Measurements from ENCODE around the gene ELL2. TPM values are rescaled to one million over a fixed set of nuclear protein-coding genes. Genes with fewer than 3 reads are reported as not detected.

The ELL2 gene
- total and polyA plus RNA-seq, 2 of the 13 experiments (the other 11 are each of a cell fraction or from before 2014, with no cell fraction given): 78.9 to 97.1 TPM

DNA sequence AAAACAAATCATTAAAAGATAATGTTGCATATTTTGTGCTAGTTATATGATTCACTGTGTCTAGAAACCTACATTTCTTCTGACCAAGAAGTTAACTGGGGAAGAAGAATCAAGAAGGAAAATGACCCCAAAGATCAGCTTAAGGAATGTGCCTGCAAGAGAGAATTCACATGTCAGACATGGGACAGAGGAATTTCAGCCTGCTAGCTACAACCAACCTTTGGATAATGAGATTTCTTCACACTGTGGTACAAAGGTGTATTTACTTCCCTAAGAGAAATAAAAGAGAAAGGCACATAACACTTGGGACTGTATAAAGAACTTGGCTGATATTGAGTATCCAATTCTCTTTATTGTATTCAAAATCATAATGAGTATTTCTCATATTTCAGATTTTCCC lies 39.6 kb upstream of the ELL2 start (continued):
- TF ChIP-seq, protein P1, sequence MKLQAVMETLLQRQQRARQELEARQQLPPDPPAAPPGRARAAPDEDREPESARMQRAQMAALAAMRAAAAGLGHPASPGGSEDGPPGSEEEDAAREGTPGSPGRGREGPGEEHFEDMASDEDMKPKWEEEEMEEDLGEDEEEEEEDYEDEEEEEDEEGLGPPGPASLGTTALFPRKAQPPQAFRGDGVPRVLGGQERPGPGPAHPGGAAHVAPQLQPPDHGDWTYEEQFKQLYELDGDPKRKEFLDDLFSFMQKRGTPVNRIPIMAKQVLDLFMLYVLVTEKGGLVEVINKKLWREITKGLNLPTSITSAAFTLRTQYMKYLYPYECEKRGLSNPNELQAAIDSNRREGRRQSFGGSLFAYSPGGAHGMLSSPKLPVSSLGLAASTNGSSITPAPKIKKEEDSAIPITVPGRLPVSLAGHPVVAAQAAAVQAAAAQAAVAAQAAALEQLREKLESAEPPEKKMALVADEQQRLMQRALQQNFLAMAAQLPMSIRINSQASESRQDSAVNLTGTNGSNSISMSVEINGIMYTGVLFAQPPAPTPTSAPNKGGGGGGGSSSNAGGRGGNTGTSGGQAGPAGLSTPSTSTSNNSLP (IDR thresholded peaks at IDR 0.05; ENCODE audit: low read depth, low read length): peak; percentile 78
- TF ChIP-seq ZNF558 (CRISPR knock-in tag; IDR thresholded peaks at IDR 0.05; ENCODE audit: borderline replicate concordance) (no peak), MIXL1 (CRISPR knock-in tag; IDR thresholded peaks at IDR 0.05) (peak; percentile 79), HOXA5 (CRISPR knock-in tag; IDR thresholded peaks at IDR 0.05) (no peak), ZNF292 (CRISPR knock-in tag; IDR thresholded peaks at IDR 0.05; ENCODE audit: borderline replicate concordance, low read depth) (peak; percentile 80; the same call in 1 of the 2 replicates), NR2F2 (IDR thresholded peaks at IDR 0.05; ENCODE audit: borderline replicate concordance, low read depth) (no peak), GPN1 (CRISPR knock-in tag; IDR thresholded peaks at IDR 0.05; ENCODE audit: borderline replicate concordance) (no peak), ZSCAN30 (CRISPR knock-in tag; IDR thresholded peaks at IDR 0.05) (no peak), SETDB1 (CRISPR knock-in tag; IDR thresholded peaks at IDR 0.05; ENCODE audit: borderline replicate concordance) (no peak), NFYC (CRISPR knock-in tag; IDR thresholded peaks at IDR 0.05) (no peak), TAF1 (CRISPR knock-in tag; IDR thresholded peaks at IDR 0.05) (no peak), ZNF850 (CRISPR knock-in tag; conservative IDR thresholded peaks at IDR 0.05) (no peak), JDP2 (CRISPR knock-in tag; IDR thresholded peaks at IDR 0.05; ENCODE audit: borderline replicate concordance) (no peak), ZBTB20 (CRISPR knock-in tag; IDR thresholded peaks at IDR 0.05; ENCODE audit: borderline replicate concordance, low read depth) (no peak), BCL6 (CRISPR knock-in tag; IDR thresholded peaks at IDR 0.05) (0 out of 2 replicates have a peak, but pooled peaks have one; percentile 37), ISL2 (CRISPR knock-in tag; IDR thresholded peaks at IDR 0.05) (0 out of 2 replicates have a peak, but pooled peaks have one; percentile 22)
- TF ChIP-seq, protein P2, sequence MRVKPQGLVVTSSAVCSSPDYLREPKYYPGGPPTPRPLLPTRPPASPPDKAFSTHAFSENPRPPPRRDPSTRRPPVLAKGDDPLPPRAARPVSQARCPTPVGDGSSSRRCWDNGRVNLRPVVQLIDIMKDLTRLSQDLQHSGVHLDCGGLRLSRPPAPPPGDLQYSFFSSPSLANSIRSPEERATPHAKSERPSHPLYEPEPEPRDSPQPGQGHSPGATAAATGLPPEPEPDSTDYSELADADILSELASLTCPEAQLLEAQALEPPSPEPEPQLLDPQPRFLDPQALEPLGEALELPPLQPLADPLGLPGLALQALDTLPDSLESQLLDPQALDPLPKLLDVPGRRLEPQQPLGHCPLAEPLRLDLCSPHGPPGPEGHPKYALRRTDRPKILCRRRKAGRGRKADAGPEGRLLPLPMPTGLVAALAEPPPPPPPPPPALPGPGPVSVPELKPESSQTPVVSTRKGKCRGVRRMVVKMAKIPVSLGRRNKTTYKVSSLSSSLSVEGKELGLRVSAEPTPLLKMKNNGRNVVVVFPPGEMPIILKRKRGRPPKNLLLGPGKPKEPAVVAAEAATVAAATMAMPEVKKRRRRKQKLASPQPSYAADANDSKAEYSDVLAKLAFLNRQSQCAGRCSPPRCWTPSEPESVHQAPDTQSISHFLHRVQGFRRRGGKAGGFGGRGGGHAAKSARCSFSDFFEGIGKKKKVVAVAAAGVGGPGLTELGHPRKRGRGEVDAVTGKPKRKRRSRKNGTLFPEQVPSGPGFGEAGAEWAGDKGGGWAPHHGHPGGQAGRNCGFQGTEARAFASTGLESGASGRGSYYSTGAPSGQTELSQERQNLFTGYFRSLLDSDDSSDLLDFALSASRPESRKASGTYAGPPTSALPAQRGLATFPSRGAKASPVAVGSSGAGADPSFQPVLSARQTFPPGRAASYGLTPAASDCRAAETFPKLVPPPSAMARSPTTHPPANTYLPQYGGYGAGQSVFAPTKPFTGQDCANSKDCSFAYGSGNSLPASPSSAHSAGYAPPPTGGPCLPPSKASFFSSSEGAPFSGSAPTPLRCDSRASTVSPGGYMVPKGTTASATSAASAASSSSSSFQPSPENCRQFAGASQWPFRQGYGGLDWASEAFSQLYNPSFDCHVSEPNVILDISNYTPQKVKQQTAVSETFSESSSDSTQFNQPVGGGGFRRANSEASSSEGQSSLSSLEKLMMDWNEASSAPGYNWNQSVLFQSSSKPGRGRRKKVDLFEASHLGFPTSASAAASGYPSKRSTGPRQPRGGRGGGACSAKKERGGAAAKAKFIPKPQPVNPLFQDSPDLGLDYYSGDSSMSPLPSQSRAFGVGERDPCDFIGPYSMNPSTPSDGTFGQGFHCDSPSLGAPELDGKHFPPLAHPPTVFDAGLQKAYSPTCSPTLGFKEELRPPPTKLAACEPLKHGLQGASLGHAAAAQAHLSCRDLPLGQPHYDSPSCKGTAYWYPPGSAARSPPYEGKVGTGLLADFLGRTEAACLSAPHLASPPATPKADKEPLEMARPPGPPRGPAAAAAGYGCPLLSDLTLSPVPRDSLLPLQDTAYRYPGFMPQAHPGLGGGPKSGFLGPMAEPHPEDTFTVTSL (CRISPR knock-in tag; IDR thresholded peaks at IDR 0.05; ENCODE audit: borderline replicate concordance): peak; percentile 76; the same call in 1 of the 2 replicates
- TF ChIP-seq, protein P3, sequence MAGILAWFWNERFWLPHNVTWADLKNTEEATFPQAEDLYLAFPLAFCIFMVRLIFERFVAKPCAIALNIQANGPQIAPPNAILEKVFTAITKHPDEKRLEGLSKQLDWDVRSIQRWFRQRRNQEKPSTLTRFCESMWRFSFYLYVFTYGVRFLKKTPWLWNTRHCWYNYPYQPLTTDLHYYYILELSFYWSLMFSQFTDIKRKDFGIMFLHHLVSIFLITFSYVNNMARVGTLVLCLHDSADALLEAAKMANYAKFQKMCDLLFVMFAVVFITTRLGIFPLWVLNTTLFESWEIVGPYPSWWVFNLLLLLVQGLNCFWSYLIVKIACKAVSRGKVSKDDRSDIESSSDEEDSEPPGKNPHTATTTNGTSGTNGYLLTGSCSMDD (CRISPR knock-in tag; IDR thresholded peaks at IDR 0.05): no peak
- TF ChIP-seq, protein P4, sequence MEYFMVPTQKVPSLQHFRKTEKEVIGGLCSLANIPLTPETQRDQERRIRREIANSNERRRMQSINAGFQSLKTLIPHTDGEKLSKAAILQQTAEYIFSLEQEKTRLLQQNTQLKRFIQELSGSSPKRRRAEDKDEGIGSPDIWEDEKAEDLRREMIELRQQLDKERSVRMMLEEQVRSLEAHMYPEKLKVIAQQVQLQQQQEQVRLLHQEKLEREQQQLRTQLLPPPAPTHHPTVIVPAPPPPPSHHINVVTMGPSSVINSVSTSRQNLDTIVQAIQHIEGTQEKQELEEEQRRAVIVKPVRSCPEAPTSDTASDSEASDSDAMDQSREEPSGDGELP (IDR thresholded peaks at IDR 0.05; ENCODE audit: borderline replicate concordance, low read depth): no peak; the same call in 1 of the 2 replicates
- TF ChIP-seq, protein P5, sequence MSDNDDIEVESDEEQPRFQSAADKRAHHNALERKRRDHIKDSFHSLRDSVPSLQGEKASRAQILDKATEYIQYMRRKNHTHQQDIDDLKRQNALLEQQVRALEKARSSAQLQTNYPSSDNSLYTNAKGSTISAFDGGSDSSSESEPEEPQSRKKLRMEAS (IDR thresholded peaks at IDR 0.05): no peak
- TF ChIP-seq, protein P6, sequence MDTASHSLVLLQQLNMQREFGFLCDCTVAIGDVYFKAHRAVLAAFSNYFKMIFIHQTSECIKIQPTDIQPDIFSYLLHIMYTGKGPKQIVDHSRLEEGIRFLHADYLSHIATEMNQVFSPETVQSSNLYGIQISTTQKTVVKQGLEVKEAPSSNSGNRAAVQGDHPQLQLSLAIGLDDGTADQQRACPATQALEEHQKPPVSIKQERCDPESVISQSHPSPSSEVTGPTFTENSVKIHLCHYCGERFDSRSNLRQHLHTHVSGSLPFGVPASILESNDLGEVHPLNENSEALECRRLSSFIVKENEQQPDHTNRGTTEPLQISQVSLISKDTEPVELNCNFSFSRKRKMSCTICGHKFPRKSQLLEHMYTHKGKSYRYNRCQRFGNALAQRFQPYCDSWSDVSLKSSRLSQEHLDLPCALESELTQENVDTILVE (CRISPR knock-in tag; IDR thresholded peaks at IDR 0.05): no peak

Data from HepG2 (cell line).